GM18505 (cell line): ENCODE results near the gene ATG7.

Experiments
- ATAC-seq: cut with Tn5 transposase; IDR thresholded peaks from one replicate; pipeline ENCODE4 v1.9.1; 2021; ENCODE audit not compliant: unreplicated experiment
- POLR2A ChIP-seq: IDR thresholded peaks from 4 replicates; pipeline ENCODE4 v1.6.1; 2011; ENCODE audit warnings: borderline replicate concordance; ENCODE audit not compliant: insufficient read depth, insufficient read length; ENCODE audit errors: extremely low read depth

The ATG7 gene

GRCh38 chr3:11554236-11554610 is 282.0 kb downstream of the ATG7 start:
- no peak for TF ChIP-seq POLR2A
- ATAC-seq: no peak

- no peak for ATAC-seq
- no peak for TF ChIP-seq POLR2A
These were observed 282.5 kb downstream of the ATG7 start for GRCh38 chr3:11554666-11555065.

GRCh38 chr3:11555211-11555782 is 283.1 kb downstream of the ATG7 start:
- ATAC-seq: no peak
- no peak for TF ChIP-seq POLR2A

- no peak for ATAC-seq
- no peak for TF ChIP-seq POLR2A
These were observed 283.9 kb downstream of the ATG7 start for GRCh38 chr3:11555881-11556633.

GRCh38 chr3:11556851-11557644 is 284.9 kb downstream of the ATG7 start:
- no peak for ATAC-seq

GRCh38 chr3:11558002-11558401 is 285.8 kb downstream of the ATG7 start:
- ATAC-seq: no peak

More at GRCh38 chr3:11556851-11557644, 284.9 kb downstream of the ATG7 start:
- no peak for TF ChIP-seq POLR2A

GRCh38 chr3:11558411-11558903 is 286.3 kb downstream of the ATG7 start:
- no peak for ATAC-seq
- no peak for TF ChIP-seq POLR2A

More at GRCh38 chr3:11558002-11558401, 285.8 kb downstream of the ATG7 start:
- TF ChIP-seq POLR2A: no peak

- ATAC-seq: no peak
- TF ChIP-seq POLR2A: no peak
These were observed 287.0 kb downstream of the ATG7 start for GRCh38 chr3:11558918-11559815.

- TF ChIP-seq POLR2A: no peak
- no peak for ATAC-seq
These were observed 287.8 kb downstream of the ATG7 start for GRCh38 chr3:11559816-11560633.

GRCh38 chr3:11560746-11561145 is 288.5 kb downstream of the ATG7 start:
- TF ChIP-seq POLR2A: no peak
- ATAC-seq: no peak

- no peak for ATAC-seq
- TF ChIP-seq POLR2A: no peak
These were observed 290.2 kb downstream of the ATG7 start for GRCh38 chr3:11562277-11562881.
